GM10847 (cell line): Measurements from ENCODE around the gene DBR1.
A peak's percentile ranks its signal among the peaks of the same experiment; 100 is the strongest.

Experiments used
- POLR2A ChIP-seq: IDR thresholded peaks from 2 replicates; pipeline ENCODE4 v1.6.1; 2011; ENCODE audit not compliant: insufficient read length; ENCODE audit errors: extremely low read depth

DBR1 gene

GRCh38 chr3:138197524-138197923 is 22.8 kb upstream of the DBR1 start:
- TF ChIP-seq POLR2A: no peak

- no peak for TF ChIP-seq POLR2A
Measured at GRCh38 chr3:138197058-138197457, 22.3 kb upstream of the DBR1 start.

- TF ChIP-seq POLR2A: no peak
Measured at GRCh38 chr3:138196023-138196422, 21.3 kb upstream of the DBR1 start.

GRCh38 chr3:138195481-138195880 is 20.8 kb upstream of the DBR1 start:
- TF ChIP-seq POLR2A: no peak

- no peak for TF ChIP-seq POLR2A
Measured at GRCh38 chr3:138188013-138188730, 13.5 kb upstream of the DBR1 start.

GRCh38 chr3:138187296-138188012 is 12.7 kb upstream of the DBR1 start, which contains the start of gene ARMC8:
Gene ARMC8 (plus strand): TSS chr3:138187301. CDS start chr3:138187555, 254 bp downstream.
- TF ChIP-seq POLR2A: peak; percentile 47

GRCh38 chr3:138186803-138187295 is 12.1 kb upstream of the DBR1 start:
- TF ChIP-seq POLR2A: no peak

GRCh38 chr3:138186221-138186620 is 11.5 kb upstream of the DBR1 start:
- no peak for TF ChIP-seq POLR2A

- no peak for TF ChIP-seq POLR2A
Measured at GRCh38 chr3:138184994-138185393, 10.3 kb upstream of the DBR1 start.

GRCh38 chr3:138180375-138181029 is 5.8 kb upstream of the DBR1 start:
- TF ChIP-seq POLR2A: no peak

- TF ChIP-seq POLR2A: no peak
Measured at GRCh38 chr3:138173769-138174420, 826 bp downstream of the DBR1 start.

- no peak for TF ChIP-seq POLR2A
Measured at GRCh38 chr3:138172625-138173024, 2.1 kb downstream of the DBR1 start.

GRCh38 chr3:138165061-138165460 is 9.7 kb downstream of the DBR1 start:
- no peak for TF ChIP-seq POLR2A

- no peak for TF ChIP-seq POLR2A
Measured at GRCh38 chr3:138157743-138158142, 17.0 kb downstream of the DBR1 start.

- TF ChIP-seq POLR2A: no peak
Measured at GRCh38 chr3:138154534-138154933, 20.2 kb downstream of the DBR1 start.
